Measurements from ENCODE around the gene CXCL8.
"Not testable (repeated sequence)": the region's sequence is repeated elsewhere in the genome, so short reads cannot be mapped to it uniquely, and the experiment has no call there.

CXCL8 gene

GRCh38 chr4:73740353-73740778 is at the start of gene CXCL8:
Gene CXCL8, plus strand, starts transcription at chr4:73740569. Its CDS starts 90 bp downstream, at chr4:73740659.
- DNase-seq, result peak; percentile 43 to 87

DNA sequence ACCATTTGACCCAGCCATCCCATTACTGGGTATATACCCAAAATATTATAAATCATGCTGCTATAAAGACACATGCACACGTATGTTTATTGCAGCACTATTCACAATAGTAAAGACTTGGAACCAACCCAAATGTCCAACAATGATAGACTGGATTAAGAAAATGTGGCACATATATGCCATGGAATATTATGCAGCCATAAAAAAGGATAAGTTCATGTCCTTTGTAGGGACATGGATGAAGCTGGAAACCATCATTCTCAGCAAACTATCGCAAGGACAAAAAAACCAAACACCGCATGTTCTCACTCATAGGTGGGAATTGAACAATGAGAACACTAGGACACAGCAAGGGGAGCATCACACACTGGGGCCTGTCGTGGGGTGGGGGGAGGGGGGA is 49.2 kb upstream of the CXCL8 start:
- DNase-seq, result not testable (repeated sequence)

DNA sequence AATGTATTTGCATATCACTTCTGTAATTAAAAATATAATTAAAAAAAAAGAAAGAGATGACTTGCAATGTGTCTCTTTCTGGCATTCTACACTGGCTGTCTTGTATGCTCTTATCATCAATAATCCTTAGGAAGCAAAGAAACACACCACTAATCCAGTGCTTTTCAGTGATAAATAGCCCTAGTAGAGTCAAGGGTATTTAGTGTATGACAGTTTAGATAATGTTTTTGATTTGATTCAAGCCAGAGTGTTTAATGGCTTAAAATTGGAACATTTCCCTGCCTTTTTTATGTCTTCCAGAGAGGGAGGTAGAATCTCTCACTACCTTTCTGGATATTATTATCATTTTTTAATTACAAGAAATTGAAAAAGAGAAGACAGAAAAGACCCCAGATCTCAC is 48.6 kb upstream of the CXCL8 start:
- no peak for DNase-seq

DNA sequence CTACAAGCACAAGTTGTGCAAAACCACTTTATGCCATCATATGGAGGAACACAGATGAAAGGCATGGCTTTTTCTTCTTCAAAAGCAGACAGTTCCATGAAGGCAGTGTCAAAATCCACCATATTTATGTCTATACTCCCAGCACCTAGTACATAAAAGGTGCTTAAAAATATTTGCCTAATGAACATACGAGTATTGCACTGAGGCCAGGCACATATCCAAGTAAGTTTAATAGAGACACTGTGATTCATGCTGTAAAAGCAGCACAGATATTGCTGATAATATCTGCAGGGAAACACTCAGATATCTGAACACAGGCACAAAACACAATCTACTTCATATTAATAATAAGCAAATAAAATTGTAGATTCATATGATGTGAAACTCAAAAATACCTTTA is 48.1 kb upstream of the CXCL8 start:
- DNase-seq, result no peak

DNA sequence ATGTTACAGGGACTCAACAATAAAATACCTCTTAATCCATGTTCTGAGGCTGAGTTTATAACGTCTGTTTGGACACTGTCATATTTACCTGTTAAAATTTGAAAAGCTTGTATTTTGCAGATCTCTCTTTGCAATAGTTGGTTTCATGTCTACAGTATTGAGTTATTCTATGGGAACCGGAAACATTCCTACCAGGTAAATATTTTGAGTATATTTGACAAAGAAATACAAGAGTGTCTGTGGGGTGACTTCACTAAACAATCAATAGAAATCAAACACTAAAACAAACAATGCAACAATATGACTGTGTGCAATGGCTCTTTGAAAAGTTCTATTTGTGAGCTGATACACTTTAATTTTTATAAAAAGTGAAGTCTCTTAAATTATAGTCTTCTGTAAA is 47.7 kb upstream of the CXCL8 start:
- DNase-seq, result no peak

DNA sequence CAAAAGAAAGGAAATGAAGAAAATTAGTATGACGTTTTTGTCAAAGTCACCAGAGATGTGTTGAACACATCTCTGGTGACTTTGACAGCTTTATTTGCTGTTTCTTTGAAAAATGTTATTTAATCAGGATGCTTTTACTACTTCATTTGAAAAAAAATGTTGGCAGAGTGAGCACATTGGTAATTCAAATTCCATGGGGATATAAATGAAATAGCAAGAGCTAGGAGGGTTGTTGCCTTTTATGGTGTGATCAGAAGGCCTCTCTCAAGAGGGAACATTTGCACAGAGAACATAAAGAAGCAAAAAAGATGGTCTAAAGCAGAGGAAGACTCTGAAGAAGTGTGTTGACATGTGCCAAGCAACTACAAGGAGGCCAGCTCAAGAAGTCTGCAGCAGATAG is 46.6 kb upstream of the CXCL8 start:
- no peak for DNase-seq

- no peak for DNase-seq
Measured at GRCh38 chr4:73698217-73698616, 42.2 kb upstream of the CXCL8 start.

DNA sequence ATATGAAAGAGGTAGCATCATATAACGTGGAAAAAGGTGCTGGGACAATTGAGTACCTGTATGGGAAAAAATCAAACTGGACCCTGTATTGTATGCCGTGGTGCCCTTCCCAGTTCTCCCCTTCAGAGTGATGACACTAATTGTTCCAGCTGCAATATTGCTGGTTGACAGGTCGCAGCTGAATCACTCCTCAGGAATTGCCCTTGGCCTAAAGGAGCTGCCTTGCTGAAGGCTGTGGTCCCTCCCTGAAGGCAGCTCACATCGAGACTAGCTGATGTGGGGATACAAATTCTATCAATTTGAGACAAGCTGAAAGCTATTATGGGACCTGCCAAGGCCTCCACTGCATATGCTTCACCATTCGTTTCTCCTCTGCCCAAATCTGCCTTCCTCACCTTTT is 39.3 kb upstream of the CXCL8 start:
- no peak for DNase-seq

DNA sequence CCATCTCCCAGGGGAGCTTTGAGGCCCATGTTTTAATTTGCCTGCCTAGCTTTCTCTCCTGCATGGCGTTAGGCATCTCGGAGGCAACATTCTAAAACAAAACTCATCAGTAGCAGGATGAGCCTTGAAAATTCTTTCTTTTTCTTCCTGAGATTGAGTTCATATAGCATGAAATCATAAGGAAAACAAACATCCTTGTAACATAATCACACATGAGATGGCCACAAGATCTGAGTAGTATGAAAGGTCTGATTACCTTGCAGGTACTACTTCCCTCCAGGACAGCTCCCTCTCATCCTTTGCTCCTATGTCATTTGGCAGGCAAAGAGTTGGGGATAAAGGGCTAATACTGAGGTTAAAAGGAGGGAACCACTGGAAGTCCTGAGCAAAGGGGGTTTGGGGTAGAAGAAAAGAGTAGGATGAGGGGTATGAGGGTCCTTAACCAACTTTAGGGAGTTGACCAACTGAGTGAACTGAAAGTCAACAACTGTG is 37.5 kb upstream of the CXCL8 start:
- DNase-seq, result no peak

DNA sequence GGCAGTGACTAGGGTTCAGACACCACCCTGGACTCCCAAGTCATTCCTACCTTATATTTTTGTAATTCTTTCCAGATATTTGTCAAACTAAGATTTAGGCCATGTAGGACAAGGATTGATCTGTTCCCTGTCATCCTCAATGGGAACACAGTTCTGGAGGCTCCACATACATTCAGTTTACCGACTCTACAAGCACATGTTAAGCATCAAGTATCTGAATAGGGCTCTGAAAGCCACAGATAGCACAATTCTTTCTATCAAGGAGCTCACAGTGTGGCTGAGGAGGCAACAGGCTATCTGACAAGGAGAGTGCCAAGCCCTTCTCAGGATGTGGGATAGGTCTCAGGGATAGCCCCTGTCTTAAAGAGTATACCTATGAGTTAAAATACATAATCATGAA is 37.0 kb upstream of the CXCL8 start:
- DNase-seq, result no peak

DNA sequence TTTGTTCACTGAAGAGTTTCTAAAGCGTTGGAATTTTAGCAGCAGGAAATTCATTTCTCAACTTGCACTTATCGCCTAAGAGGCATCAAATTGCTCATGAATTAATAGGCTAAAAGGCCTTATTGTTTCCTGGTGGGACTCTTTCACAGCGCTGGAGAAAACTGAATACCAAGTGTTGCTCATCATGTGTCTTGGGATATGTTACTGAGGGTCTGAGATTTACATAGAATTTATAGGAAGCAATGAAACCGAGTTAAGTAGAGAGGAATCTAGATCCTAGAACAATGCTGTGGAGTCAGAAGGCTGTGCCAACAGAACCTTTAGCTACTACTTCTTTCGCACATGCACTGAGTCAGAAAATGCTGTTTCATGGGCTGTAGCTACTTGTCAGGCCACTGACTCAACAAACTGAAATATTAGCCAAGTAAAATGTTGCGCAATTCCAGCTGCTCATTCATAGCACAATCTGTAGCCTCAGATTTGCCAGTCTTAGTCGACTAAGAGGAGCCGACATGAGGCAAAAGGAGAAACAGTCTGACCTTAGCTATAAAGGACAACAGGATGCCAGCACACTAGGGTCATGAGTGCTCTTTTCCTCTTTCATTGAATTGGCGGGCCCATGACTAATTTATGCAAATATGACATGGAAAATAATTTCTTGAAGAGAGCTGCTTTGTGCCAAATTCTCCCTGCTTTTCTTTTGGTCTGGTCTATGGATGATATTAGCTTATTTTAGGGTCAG is 35.9 kb upstream of the CXCL8 start:
- DNase-seq, result peak; percentile 69 to 85

DNA sequence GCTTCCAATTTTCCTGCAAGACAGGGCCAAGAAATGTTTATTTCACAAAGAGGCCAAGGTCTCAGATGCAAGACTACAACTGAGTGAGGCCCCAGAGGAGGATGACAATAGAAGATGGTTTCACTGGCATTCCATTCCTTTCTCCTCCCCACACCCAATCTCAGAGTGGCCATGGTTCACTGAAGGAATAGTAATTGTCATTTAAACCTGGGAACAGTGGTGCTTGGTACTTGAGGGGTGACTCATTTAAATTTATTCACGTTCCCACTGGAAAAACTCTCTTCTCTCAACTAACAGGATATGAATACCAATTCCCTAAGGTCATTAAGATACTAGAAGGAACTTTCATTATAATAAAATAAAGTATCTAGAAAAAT is 35.3 kb upstream of the CXCL8 start:
- peak in 1 of 2 experiments; percentile 47 for DNase-seq

- no peak for DNase-seq
Measured at GRCh38 chr4:73705721-73706120, 34.6 kb upstream of the CXCL8 start.

DNA sequence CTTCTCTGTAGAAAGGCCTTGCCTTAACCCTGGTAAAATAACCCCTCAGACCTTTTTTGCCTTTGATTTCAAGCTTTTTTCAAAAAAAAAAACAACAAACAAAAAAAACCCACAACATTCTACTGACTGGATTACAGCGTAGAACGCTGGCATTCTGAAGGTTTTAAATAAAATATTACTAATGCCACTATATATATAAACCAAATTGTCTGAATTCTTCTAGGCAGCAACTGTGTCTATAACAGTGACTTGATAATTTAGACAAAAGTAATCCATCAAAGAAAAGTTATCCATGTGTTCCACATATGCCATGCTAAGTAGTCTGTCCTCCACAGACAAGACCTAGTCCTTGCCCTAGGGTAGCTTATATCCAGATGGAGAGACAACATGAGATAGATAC is 33.6 kb upstream of the CXCL8 start:
- DNase-seq, result no peak

DNA sequence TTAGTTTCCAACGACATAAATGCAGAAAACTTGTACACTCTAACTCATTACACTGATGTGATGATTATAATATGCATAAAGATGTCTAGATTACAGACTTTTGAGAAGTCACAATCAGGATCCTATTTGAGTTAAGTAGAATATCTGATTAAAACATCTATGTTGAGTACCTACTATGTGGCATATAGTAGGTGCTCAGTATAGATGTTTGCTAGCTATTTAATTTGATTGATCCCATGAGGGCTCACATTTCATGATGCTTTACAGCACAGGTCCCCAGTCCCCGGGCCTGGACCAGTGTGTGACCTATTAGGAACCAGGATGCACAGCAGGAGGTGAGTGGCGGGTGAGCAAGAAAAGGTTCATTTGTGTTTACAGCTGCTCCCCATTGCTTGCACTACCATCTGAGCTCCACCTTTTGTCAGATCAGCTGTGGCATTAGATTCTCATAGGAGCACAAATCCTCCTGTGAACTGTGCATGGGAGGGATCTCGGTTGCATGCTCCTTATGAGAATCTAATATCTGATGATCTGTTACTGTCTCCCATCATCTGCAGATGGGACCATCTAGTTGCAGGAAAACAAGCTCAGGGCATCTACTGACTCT is 33.0 kb upstream of the CXCL8 start:
- DNase-seq, result peak in 1 of 2 experiments; percentile 47

GRCh38 chr4:73707918-73708577 is 32.3 kb upstream of the CXCL8 start:
- DNase-seq, result peak; percentile 35 to 84

DNA sequence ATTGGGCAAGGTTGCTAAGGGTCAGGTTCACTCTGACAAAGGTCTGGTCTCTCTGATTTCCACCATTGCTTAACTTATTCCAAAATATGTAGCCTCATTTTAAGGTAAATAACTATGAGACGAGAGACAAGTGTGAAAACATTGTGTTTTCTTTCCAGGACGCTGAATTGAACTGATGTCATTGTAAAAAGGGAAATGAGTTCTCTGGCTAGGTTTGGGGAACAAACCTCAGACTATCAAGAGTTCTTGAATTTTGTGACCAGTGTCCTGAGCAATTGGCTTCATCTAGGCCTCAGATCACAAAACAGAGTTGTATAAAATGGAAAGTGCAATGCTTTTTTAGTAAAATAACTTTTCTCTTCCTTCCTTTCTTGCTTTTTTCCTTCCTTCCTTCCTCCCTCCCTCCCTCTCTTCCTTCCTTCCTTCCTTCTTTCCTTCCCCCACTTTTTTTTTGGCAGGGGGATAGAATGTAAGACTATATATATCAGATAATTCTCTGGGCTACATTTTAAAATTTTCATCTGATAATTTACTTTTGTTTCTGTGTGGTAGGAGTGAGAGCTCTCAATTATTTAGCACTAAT is 30.8 kb upstream of the CXCL8 start:
- no peak for DNase-seq

DNA sequence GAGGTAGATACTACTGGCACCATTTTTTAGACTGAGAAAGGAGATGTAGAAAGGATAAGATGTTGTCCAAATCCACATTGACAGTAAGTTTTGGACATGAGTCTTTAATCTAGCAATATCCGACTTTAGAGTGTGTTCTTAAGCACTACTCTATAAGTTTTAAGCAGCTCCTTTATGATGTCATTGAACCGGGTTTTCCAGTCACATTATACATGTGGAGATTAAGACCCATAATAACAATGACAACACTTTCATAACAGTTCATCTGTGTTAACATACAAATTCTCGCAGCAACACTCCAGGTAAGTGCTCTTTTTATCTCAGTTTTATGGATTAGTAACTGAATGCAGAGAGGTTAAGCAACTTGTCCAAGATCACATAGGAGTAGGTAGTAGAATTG is 30.3 kb upstream of the CXCL8 start:
- no peak for DNase-seq

- no peak for DNase-seq
Measured at GRCh38 chr4:73711989-73712388, 28.4 kb upstream of the CXCL8 start.

DNA sequence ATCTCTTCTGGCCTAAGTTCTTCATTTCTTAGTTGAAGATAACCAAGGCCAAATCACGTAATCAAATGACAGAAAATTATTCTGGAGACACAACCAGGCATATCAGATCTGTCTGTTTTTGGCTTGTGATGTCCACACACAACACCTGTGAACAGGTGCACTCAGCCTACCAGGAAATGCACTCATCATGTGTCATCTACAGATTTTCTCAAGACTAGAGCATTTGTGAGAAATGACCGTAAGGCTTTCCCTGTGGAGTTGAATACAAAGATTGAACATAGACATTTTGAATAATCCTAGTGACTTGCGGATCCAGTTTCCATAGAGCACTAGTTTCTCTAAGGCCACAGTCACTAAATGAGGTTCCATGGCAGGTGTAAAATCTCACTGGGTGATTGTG is 26.7 kb upstream of the CXCL8 start:
- no peak for DNase-seq

GRCh38 chr4:73714647-73715046 is 25.7 kb upstream of the CXCL8 start:
- no peak for DNase-seq

- DNase-seq, result no peak
Measured at GRCh38 chr4:73715659-73716058, 24.7 kb upstream of the CXCL8 start.

All from SW 1271 (cell line).